ENCODE measurements around the gene CFAP65. TPM values are rescaled to one million over a fixed set of nuclear protein-coding genes. Genes with fewer than 3 reads are reported as not detected.

CFAP65 gene
- total RNA-seq, 1 donor from 2014 or later: not detected

DNA sequence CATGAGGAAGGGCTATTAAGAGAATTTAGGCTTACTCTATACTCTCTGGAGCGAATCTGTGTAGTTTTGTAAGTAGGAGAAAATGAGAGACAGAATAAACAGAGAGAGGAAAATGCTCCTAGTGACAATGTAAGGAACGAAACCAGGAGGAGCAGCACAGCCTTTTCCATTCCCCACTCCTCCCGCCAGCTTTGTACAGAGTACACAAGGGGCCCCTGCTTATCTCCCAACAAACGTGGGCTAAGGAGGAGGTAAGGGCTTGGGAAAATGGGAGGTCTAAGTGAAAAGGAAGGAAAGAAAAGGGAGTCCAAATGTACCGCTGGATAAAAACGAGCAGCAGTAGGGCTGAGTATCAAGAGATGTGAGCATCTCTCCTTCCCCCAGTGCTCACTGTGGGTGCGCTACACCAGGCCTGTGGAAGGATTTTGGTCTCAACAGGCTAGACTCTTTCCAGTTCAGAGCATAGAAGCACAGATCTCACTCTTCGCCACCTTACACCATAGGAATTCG lies 31.5 kb upstream of the CFAP65 start:
- Mint-ChIP-seq H3K36me3 (ENCODE audit: low read depth) (peaks cover 19% of the 10 kb centered on the region), H3K4me1 (ENCODE audit: low read depth) (no peaks in the 10 kb centered on the region), H3K27ac (ENCODE audit: unreplicated experiment) (no peak overlapping the region), H3K4me3 (ENCODE audit: unreplicated experiment) (no peak overlapping the region), H3K27me3 (ENCODE audit: low read depth) (no peaks in the 10 kb centered on the region), H3K9me3 (ENCODE audit: low read depth) (no peaks in the 10 kb centered on the region)
- no peak for DNase-seq (ENCODE audit: low spot score)
- TF ChIP-seq, protein P1, sequence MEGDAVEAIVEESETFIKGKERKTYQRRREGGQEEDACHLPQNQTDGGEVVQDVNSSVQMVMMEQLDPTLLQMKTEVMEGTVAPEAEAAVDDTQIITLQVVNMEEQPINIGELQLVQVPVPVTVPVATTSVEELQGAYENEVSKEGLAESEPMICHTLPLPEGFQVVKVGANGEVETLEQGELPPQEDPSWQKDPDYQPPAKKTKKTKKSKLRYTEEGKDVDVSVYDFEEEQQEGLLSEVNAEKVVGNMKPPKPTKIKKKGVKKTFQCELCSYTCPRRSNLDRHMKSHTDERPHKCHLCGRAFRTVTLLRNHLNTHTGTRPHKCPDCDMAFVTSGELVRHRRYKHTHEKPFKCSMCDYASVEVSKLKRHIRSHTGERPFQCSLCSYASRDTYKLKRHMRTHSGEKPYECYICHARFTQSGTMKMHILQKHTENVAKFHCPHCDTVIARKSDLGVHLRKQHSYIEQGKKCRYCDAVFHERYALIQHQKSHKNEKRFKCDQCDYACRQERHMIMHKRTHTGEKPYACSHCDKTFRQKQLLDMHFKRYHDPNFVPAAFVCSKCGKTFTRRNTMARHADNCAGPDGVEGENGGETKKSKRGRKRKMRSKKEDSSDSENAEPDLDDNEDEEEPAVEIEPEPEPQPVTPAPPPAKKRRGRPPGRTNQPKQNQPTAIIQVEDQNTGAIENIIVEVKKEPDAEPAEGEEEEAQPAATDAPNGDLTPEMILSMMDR (IDR thresholded peaks at IDR 0.05): no peak

DNA sequence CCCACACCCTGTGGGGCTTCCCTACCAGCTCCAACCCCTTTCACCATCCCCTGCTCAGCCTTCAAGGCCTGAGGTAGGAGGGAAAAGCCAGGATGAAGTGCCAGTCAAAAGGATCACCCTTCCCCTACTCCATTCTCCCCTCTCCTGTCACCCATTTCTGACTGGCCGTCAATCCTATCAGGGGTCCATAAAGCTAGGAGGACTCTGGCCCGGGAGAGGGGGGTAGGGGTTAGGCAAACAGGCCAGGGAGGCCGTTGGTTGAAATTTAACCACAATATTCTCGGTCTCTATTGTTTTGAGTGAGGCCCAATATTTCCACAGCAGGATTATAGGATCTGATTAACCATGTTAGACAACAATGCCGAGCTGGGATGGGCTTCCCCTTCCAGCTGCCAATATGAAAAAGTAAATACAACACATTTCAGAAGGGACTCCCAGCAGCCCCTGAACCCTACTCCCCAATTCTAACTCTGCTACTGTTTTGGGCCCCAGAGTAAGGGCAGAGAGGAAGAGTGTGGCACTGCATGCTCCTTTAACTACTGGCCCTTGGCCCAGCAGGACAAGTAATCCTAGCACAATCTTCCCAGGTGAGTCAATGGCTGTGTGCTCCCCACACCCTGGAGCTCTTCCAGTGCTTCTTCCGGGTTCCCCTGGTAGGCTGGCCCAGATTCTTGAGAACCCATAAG lies 30.0 kb upstream of the CFAP65 start:
- H3K27ac Mint-ChIP-seq (ENCODE audit: unreplicated experiment): no peak overlapping the region
- no peak overlapping the region for H3K4me3 Mint-ChIP-seq (ENCODE audit: unreplicated experiment)
- H3K4me1 Mint-ChIP-seq (ENCODE audit: low read depth): no peaks in the 10 kb centered on the region
- H3K36me3 Mint-ChIP-seq (ENCODE audit: low read depth): peaks cover 14% of the 10 kb centered on the region
- H3K9me3 Mint-ChIP-seq (ENCODE audit: low read depth): no peaks in the 10 kb centered on the region
- no peaks in the 10 kb centered on the region for H3K27me3 Mint-ChIP-seq (ENCODE audit: low read depth)
- no peak for DNase-seq (ENCODE audit: low spot score)
- TF ChIP-seq, protein P1 (IDR thresholded peaks at IDR 0.05): no peak

DNA sequence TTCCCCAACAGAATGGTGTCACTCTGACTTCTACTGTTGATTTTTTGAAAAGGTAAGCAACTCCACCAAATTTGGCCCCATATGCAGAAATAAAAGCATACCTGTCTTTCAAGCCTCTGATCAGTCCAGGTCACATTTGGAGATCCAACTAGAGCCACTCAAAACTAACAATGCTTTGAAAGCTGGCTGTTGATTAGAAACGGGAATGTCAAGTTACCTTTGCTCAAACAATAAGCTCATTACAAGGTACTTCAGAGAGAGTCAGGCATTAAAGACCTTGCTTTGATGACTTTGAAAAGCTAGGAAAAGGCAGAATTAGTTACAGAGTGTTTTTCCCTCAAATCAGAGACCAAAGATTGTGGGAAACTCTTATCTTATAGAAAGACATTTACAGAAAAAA lies 24.2 kb upstream of the CFAP65 start:
- DNase-seq (ENCODE audit: low spot score): no peak
- no peaks in the 10 kb centered on the region for H3K9me3 Mint-ChIP-seq (ENCODE audit: low read depth)
- no peak overlapping the region for H3K27ac Mint-ChIP-seq (ENCODE audit: unreplicated experiment)
- TF ChIP-seq, protein P1 (IDR thresholded peaks at IDR 0.05): no peak
- H3K4me1 Mint-ChIP-seq (ENCODE audit: low read depth): peaks cover 6% of the 10 kb centered on the region
- peaks cover 24% of the 10 kb centered on the region for H3K27me3 Mint-ChIP-seq (ENCODE audit: low read depth)
- no peak overlapping the region for H3K4me3 Mint-ChIP-seq (ENCODE audit: unreplicated experiment)
- H3K36me3 Mint-ChIP-seq (ENCODE audit: low read depth): peaks cover 11% of the 10 kb centered on the region

DNA sequence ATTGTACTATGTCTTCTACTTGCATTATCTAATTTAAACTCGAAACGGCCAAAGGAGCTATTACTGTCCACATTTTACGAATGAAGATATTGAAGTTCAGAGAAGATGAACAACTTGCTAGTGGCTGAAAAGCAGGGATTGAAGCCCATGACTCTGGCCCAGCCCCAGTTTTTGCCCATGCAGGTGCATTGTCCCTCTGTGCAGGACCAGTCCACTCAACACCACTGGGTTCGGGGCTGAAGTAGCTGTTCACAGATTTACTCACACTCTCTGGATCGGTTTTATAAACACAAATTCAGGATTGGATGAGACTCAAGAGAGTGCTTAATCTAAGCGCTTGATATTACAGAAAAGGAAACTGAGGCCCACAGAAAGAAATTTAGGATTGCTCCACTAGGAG lies 20.8 kb upstream of the CFAP65 start:
- no peak overlapping the region for H3K4me3 Mint-ChIP-seq (ENCODE audit: unreplicated experiment)
- no peak overlapping the region for H3K27ac Mint-ChIP-seq (ENCODE audit: unreplicated experiment)
- peaks cover 21% of the 10 kb centered on the region for H3K4me1 Mint-ChIP-seq (ENCODE audit: low read depth)
- H3K27me3 Mint-ChIP-seq (ENCODE audit: low read depth): peaks cover 45% of the 10 kb centered on the region
- H3K36me3 Mint-ChIP-seq (ENCODE audit: low read depth): peaks cover 3% of the 10 kb centered on the region
- H3K9me3 Mint-ChIP-seq (ENCODE audit: low read depth): no peaks in the 10 kb centered on the region
- TF ChIP-seq, protein P1 (IDR thresholded peaks at IDR 0.05): no peak
- DNase-seq (ENCODE audit: low spot score): no peak

- H3K36me3 Mint-ChIP-seq (ENCODE audit: low read depth): peaks cover 3% of the 10 kb centered on the region
- TF ChIP-seq, protein P1 (IDR thresholded peaks at IDR 0.05): no peak
- H3K4me1 Mint-ChIP-seq (ENCODE audit: low read depth): peaks cover 21% of the 10 kb centered on the region
- peaks cover 52% of the 10 kb centered on the region for H3K27me3 Mint-ChIP-seq (ENCODE audit: low read depth)
- H3K9me3 Mint-ChIP-seq (ENCODE audit: low read depth): no peaks in the 10 kb centered on the region
- H3K4me3 Mint-ChIP-seq (ENCODE audit: unreplicated experiment): peak within 1 kb of the TSS; percentile 57
- DNase-seq (ENCODE audit: low spot score): no peak
- H3K27ac Mint-ChIP-seq (ENCODE audit: unreplicated experiment): no peak within 1 kb of the TSS
These were observed 19.8 kb upstream of the CFAP65 start, which contains the start of gene IHH for GRCh38 chr2:219060821-219061791. Gene IHH (minus strand): TSS chr2:219060921. CDS start chr2:219060467, 454 bp downstream.
